B cell (primary cell): ENCODE data around the gene CTDP1. TPM values are rescaled to one million over a fixed set of nuclear protein-coding genes. Genes with fewer than 3 reads are reported as not detected.

ENCODE experiments used
- ATAC-seq: fragments of 200-7000 bp; cut with Tn5 transposase; one replicate; pipeline ENCODE4 v1.10.0; 2021; ENCODE audit warnings: low read depth, mild to moderate bottlenecking, moderate number of reproducible peaks, moderate library complexity
- CTCF ChIA-PET: fragments of 350-600 bp; sonication (Branson Sonifier 250); formaldehyde crosslinking; loops from one replicate; lab custom pipeline; 2021; ENCODE audit warnings: antibody characterized with exemption, inconsistent platforms; lab: Charles Lee
- POLR2A ChIA-PET: fragments of 350-600 bp; sonication (Branson Sonifier 250); formaldehyde crosslinking; loops from one replicate; lab custom pipeline; 2021; ENCODE audit warnings: antibody characterized with exemption; lab: Charles Lee
- DNase-seq: peaks from one replicate; pipeline ENCODE4 v3.0.0; 2013
- H2AFZ ChIP-seq: 2 replicates; pipeline ENCODE4 v1.6.1; 2012; ENCODE audit warnings: mild to moderate bottlenecking, low read depth, low read length; ENCODE audit not compliant: insufficient read depth, poor library complexity, severe bottlenecking
- H3K27ac ChIP-seq, 2 donors: 1 replicate in 1 of 2; 2 replicates in 1 of 2; pipeline ENCODE4 v1.5.1; 2012 to 2013; ENCODE audit warnings: low read length in 2 of 2, mild to moderate bottlenecking in 2 of 2, moderate library complexity in 1 of 2
- H3K27me3 ChIP-seq, 4 experiments: fragments of 200-600 bp in 1 of 4; sonication (generic) in 1 of 4; replicated peaks in 1 of 4; 1 replicate in 2 of 4; 2 replicates in 2 of 4; pipeline versions ENCODE4 v1.6.1 to v1.7.0; 2013 to 2016; ENCODE audit warnings: low read length in 3 of 4, mild to moderate bottlenecking in 2 of 4, mixed read lengths in 1 of 4, moderate library complexity in 1 of 4; ENCODE audit not compliant: insufficient read depth in 4 of 4, control insufficient read depth in 3 of 4; ENCODE audit errors: control extremely low read depth in 1 of 4
- H3K36me3 ChIP-seq, 2 experiments: replicated peaks in 1 of 2; 1 replicate in 1 of 2; 2 replicates in 1 of 2; pipeline versions ENCODE4 v1.6.1 to v1.7.1; 2013; ENCODE audit warnings: low read length in 1 of 2; ENCODE audit not compliant: insufficient read depth in 2 of 2, control insufficient read depth in 1 of 2; ENCODE audit errors: control extremely low read depth in 1 of 2, extremely low read depth in 1 of 2
- H3K4me1 ChIP-seq, 2 donors: fragments of 200-600 bp in 1 of 2; sonication (generic) in 1 of 2; 1 replicate in 1 of 2; 2 replicates in 1 of 2; pipeline versions ENCODE4 v1.5.1 to v1.6.1; 2013 to 2017; ENCODE audit warnings: low read length in 2 of 2; ENCODE audit not compliant: control insufficient read depth in 2 of 2, insufficient read depth in 2 of 2
- H3K4me2 ChIP-seq: replicated peaks from 2 replicates; pipeline ENCODE3; 2012; ENCODE audit warnings: mild to moderate bottlenecking, low read depth, low read length; ENCODE audit not compliant: poor library complexity, severe bottlenecking
- H3K4me3 ChIP-seq, 5 experiments: fragments of 200-600 bp in 1 of 5; sonication (generic) in 1 of 5; 1 replicate in 3 of 5; 2 replicates in 2 of 5; pipeline versions ENCODE4 v1.5.1 to v1.7.0; 2011 to 2016; ENCODE audit warnings: low read length in 4 of 5, mild to moderate bottlenecking in 4 of 5, low read depth in 2 of 5, control low read depth in 1 of 5, moderate library complexity in 1 of 5; ENCODE audit not compliant: insufficient read depth in 1 of 5; ENCODE audit errors: control extremely low read depth in 1 of 5, extremely low read depth in 1 of 5
- H3K79me2 ChIP-seq: fragments of 200-600 bp; sonication (generic); one replicate; pipeline ENCODE4 v1.6.0; 2016; ENCODE audit warnings: low read length; ENCODE audit not compliant: control insufficient read depth, insufficient read depth
- H3K9ac ChIP-seq: fragments of 200-600 bp; sonication (generic); 2 replicates; pipeline ENCODE4 v1.6.1; 2017; ENCODE audit warnings: mild to moderate bottlenecking, low read length, moderate library complexity
- H3K9me3 ChIP-seq, 3 donors: one replicate each; pipeline versions ENCODE4 v1.6.1 to v1.7.1; 2013; ENCODE audit warnings: low read length in 2 of 3; ENCODE audit not compliant: control insufficient read depth in 2 of 3, insufficient read depth in 1 of 3; ENCODE audit errors: control extremely low read depth in 1 of 3
- H4K20me1 ChIP-seq: 2 replicates; pipeline ENCODE4 v1.6.0; 2012; ENCODE audit warnings: mild to moderate bottlenecking, low read length; ENCODE audit not compliant: insufficient read depth, control insufficient read depth, poor library complexity, severe bottlenecking
- H3K27ac Mint-ChIP-seq: one replicate; pipeline ENCODE4 v1.8.0; 2021; ENCODE audit warnings: mixed read lengths
- H3K27me3 Mint-ChIP-seq: one replicate; pipeline ENCODE4 v1.8.0; 2021; ENCODE audit warnings: mixed read lengths
- H3K4me1 Mint-ChIP-seq: one replicate; pipeline ENCODE4 v1.8.0; 2021; ENCODE audit warnings: mixed read lengths
- H3K4me3 Mint-ChIP-seq: one replicate; pipeline ENCODE4 v1.8.0; 2021; ENCODE audit warnings: mixed read lengths
- H3K9me3 Mint-ChIP-seq: one replicate; pipeline ENCODE4 v1.8.0; 2022; ENCODE audit warnings: mixed read lengths; ENCODE audit not compliant: insufficient read depth
- EZH2 ChIP-seq: IDR thresholded peaks from 2 replicates; pipeline ENCODE4 v1.6.1; 2012; ENCODE audit warnings: borderline replicate concordance, low read depth, mild to moderate bottlenecking, moderate library complexity, low read length; ENCODE audit not compliant: insufficient read depth, poor library complexity, severe bottlenecking
- WGBS: methylation state at CpG from one replicate; pipeline ENCODE4 v1.1.5; 2013; ENCODE audit warnings: missing lambda C conversion rate; ENCODE audit not compliant: insufficient coverage; 5-methylcytosine and 5-hydroxymethylcytosine counted together
- intact Hi-C: fragments of 100-400 bp; cut with micrococcal nuclease; formaldehyde crosslinking; loops from one replicate; pipeline ENCODE4 v1.10.0; 2022
- polyA plus RNA-seq: library from polyadenylated mRNA; depleted of rRNA; stranded (reverse); fragments of >200 nt; gene quantifications from 2 replicates; pipeline ENCODE4 v1.2.3, GENCODE V29; 2012
- total RNA-seq, 2 donors: library from RNA; stranded (reverse); fragments of 120-200 nt in 1 of 2; gene quantifications; 1 replicate in 1 of 2; 2 replicates in 1 of 2; pipeline versions ENCODE4 v1.2.3 to v1.2.4, GENCODE V29; 2013 to 2022
- TF ChIP-seq, protein P1 (sequence below): fragments of 200-600 bp; IDR thresholded peaks from one replicate; pipeline ENCODE4 v1.8.0; 2022; ENCODE audit warnings: antibody characterized with exemption, mild to moderate bottlenecking

The CTDP1 gene
- total and polyA plus RNA-seq, 2 donors (not counting 1 experiment from before 2014, with no cell fraction given), result 14.3 to 33.3 TPM

DNA sequence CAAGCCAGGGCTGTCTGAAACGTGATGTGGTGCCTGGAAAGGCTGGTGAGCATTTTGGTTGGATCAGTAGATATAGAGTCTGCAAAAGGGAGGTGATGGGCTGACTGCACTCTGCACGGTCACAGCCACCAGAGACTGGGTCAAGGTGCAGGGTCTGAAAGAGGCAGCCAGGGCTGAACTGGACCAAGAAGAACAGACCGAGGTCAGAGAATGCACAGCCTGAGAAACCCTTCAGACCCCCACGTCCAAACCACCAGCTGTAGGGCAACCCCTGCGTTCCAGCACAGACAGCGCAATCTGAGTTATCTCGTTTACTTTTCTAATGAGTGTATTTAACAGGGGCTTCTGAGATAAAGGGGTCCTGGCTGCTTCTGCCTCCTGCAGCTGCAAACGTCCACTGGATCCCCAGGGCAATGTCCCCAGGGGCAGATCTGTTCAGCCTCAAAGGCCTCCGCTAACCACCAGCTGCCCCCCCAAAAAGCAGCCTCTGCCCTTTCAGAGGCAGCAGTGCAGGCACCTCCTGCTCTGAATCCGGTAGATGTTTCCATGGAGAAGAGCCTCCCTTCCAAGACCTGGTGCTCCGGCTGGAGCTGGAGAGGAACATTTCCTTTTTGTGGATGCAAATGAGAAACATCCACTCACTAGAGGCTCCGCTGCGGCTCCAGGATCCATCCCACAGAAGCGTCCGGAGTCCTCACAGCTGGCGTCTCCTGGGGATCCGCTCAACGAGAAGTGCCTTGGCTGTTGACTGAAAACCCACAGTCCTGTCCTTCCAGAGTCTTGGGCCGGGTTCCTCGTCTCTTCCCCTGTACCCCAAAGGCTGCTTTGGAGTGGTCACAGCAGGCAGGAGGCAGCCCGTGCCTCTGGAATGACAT lies 117.2 kb downstream of the CTDP1 start:
- Histone ChIP-seq H3K79me2 (no peaks in the 10 kb centered on the region), H3K27ac (no peak overlapping the region), H3K4me3 (no peak overlapping the region), H2AFZ (no peak overlapping the region), H3K4me2 (peak overlapping the region; percentile 79), H3K9me3 (peaks cover 0 to 20% (median 0%) of the 10 kb centered on the region in 3 donors), H4K20me1 (peaks cover 4% of the 10 kb centered on the region), H3K27me3 (peaks cover 0 to 42% (median 20%) of the 10 kb centered on the region in 4 experiments), H3K36me3 (no peaks in the 10 kb centered on the region), H3K4me1 (peaks cover 39 to 43% of the 10 kb centered on the region in 2 donors), H3K9ac (no peak overlapping the region)
- Mint-ChIP-seq H3K4me1 (peaks cover 33% of the 10 kb centered on the region), H3K27ac (no peak overlapping the region), H3K27me3 (peaks cover 44% of the 10 kb centered on the region), H3K9me3 (no peaks in the 10 kb centered on the region), H3K4me3 (peak overlapping the region; percentile 88)
- ATAC-seq (no peak), DNase-seq (no peak)
- ChIA-PET POLR2A (no interaction called here), CTCF (interaction anchor here (1.4 kb wide), 1 partner anchor 22 kb away, joined by 4 read pairs; no protein-coding TSS in a partner anchor)
- WGBS, result 74% methylated on average over 18 of the region's 21 CpGs
- TF ChIP-seq EZH2, result no peak
- TF ChIP-seq, protein P1, sequence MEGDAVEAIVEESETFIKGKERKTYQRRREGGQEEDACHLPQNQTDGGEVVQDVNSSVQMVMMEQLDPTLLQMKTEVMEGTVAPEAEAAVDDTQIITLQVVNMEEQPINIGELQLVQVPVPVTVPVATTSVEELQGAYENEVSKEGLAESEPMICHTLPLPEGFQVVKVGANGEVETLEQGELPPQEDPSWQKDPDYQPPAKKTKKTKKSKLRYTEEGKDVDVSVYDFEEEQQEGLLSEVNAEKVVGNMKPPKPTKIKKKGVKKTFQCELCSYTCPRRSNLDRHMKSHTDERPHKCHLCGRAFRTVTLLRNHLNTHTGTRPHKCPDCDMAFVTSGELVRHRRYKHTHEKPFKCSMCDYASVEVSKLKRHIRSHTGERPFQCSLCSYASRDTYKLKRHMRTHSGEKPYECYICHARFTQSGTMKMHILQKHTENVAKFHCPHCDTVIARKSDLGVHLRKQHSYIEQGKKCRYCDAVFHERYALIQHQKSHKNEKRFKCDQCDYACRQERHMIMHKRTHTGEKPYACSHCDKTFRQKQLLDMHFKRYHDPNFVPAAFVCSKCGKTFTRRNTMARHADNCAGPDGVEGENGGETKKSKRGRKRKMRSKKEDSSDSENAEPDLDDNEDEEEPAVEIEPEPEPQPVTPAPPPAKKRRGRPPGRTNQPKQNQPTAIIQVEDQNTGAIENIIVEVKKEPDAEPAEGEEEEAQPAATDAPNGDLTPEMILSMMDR, result no peak
- intact Hi-C loops, result loop anchor here (5.0 to 10.0 kb wide), 3 partner anchors 166 to 351 kb away; partner anchors contain the start of genes HSBP1L1 and RBFA
